Skeletal muscle tissue (tissue), 4 donors: ENCODE measurements around the gene RCL1. TPM values are rescaled to one million over a fixed set of nuclear protein-coding genes. Genes with fewer than 3 reads are reported as not detected.
A peak's percentile ranks its signal among the peaks of the same experiment; 100 is the strongest.

Experiments
- H3K27ac ChIP-seq: one replicate; pipeline ENCODE4 v1.7.0; 2013; ENCODE audit warnings: mild to moderate bottlenecking, low read depth, low read length, inconsistent platforms
- H3K27me3 ChIP-seq, 3 donors: one replicate each; pipeline ENCODE4 v1.7.0; 2013; ENCODE audit warnings: low read length in 3 of 3; ENCODE audit not compliant: control insufficient read depth in 3 of 3, insufficient read depth in 3 of 3
- H3K36me3 ChIP-seq, 3 donors: one replicate each; pipeline ENCODE4 v1.7.0; 2013; ENCODE audit warnings: low read length in 3 of 3; ENCODE audit not compliant: control insufficient read depth in 3 of 3, insufficient read depth in 3 of 3
- H3K4me1 ChIP-seq, 3 donors: one replicate each; pipeline ENCODE4 v1.7.0; 2013; ENCODE audit warnings: low read length in 3 of 3, mild to moderate bottlenecking in 3 of 3; ENCODE audit not compliant: control insufficient read depth in 3 of 3, insufficient read depth in 3 of 3
- H3K4me3 ChIP-seq, 3 donors: one replicate each; pipeline ENCODE4 v1.7.0; 2013; ENCODE audit warnings: low read length in 3 of 3
- H3K9ac ChIP-seq, 3 donors: one replicate each; pipeline ENCODE4 v1.7.0; 2013; ENCODE audit warnings: low read length in 3 of 3, mild to moderate bottlenecking in 3 of 3, moderate library complexity in 2 of 3, low read depth in 1 of 3
- H3K9me3 ChIP-seq, 3 donors: one replicate each; pipeline ENCODE4 v1.7.0; 2013; ENCODE audit warnings: low read length in 3 of 3; ENCODE audit not compliant: control insufficient read depth in 3 of 3
- total RNA-seq: library from RNA; depleted of rRNA; stranded (reverse); fragments of >200 nt; gene quantifications from one replicate; pipeline ENCODE4 v1.2.3, GENCODE V29; 2014
- donor health status: Osteomylitis.

RCL1 gene
- total RNA-seq, 1 donor from 2014 or later = 33.9 TPM

DNA sequence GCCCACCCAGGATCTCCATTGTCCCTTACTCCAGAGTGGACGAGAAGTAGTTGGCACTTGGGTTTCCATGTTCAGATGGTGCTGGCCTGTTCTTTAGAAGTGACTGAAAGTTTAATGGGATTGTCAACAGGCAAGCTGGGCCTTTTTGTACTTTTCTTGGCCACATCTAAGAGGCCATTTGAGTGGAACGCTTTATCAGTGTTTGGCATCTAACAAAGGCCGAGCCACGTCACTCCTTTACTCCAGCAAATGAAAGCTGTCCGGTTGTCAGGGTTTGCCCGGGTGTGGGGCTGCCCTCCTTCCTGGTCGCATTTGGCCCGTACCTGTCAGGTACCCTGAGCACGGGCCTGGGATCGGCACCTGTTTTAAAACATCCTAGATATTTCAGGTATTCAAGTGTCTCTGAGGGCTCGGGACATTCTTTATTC is 71.5 kb downstream of the RCL1 start:
- Histone ChIP-seq H3K27me3 (no peaks in the 10 kb centered on the region), H3K36me3 (peaks cover 6 to 22% (median 18%) of the 10 kb centered on the region in 3 donors), H3K27ac (no peak overlapping the region)

DNA sequence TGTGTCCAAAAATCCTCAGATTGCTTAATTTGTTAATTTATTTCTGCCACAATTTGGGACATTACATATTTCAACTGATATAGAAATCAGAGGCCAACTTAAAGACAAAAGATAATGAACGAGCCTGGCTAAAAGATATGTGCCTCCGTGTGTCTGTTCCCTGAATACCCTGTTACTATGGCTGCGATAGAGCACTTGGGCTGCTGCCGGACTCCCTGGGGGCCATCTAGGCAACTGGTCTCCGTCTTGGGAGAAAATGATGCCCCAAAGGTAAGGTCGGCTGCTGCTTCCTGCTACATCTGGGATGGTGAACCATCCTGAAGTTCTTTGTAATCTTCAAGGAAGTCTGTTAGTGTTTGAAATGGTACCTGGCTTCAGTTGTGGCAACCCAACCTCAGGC is 72.0 kb downstream of the RCL1 start:
- H3K27ac ChIP-seq = no peak overlapping the region
- H3K36me3 ChIP-seq = peaks cover 6 to 24% (median 18%) of the 10 kb centered on the region in 3 donors
- peaks cover 17 to 43% (median 35%) of the 10 kb centered on the region in 3 donors for H3K4me1 ChIP-seq
- H3K9me3 ChIP-seq = no peaks in the 10 kb centered on the region
- H3K9ac ChIP-seq = no peak overlapping the region
- H3K27me3 ChIP-seq = no peaks in the 10 kb centered on the region
- H3K4me3 ChIP-seq = no peak overlapping the region

More for the DNA sequence above, 71.5 kb downstream of the RCL1 start:
- H3K4me1 ChIP-seq = peaks cover 17 to 43% (median 35%) of the 10 kb centered on the region in 3 donors
- H3K4me3 ChIP-seq = no peak overlapping the region
- no peak overlapping the region for H3K9ac ChIP-seq
- no peaks in the 10 kb centered on the region for H3K9me3 ChIP-seq

DNA sequence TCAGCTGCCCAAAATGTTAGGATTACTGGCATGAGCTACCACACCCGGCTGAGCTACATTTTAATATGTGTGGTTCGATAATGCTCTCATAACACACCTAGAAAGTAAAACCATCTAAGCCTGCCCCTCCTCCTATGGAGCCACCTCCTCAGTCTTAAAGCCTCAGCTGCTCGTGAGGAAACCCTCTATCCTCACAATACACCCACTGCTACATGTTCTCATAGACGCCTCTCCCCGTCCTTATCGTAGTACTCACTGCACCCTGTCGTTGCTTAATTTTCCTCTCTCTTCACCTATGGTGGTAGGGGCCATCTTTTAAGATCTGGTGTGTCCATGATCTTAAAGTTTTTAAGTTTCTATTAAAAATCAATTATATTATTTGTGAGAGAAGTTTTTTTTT is 72.9 kb downstream of the RCL1 start:
- Histone ChIP-seq H3K9ac (no peak overlapping the region), H3K4me1 (peaks cover 17 to 40% (median 35%) of the 10 kb centered on the region in 3 donors), H3K9me3 (no peaks in the 10 kb centered on the region), H3K4me3 (no peak overlapping the region), H3K36me3 (peaks cover 0 to 19% (median 11%) of the 10 kb centered on the region in 3 donors), H3K27me3 (no peaks in the 10 kb centered on the region), H3K27ac (no peak overlapping the region)

DNA sequence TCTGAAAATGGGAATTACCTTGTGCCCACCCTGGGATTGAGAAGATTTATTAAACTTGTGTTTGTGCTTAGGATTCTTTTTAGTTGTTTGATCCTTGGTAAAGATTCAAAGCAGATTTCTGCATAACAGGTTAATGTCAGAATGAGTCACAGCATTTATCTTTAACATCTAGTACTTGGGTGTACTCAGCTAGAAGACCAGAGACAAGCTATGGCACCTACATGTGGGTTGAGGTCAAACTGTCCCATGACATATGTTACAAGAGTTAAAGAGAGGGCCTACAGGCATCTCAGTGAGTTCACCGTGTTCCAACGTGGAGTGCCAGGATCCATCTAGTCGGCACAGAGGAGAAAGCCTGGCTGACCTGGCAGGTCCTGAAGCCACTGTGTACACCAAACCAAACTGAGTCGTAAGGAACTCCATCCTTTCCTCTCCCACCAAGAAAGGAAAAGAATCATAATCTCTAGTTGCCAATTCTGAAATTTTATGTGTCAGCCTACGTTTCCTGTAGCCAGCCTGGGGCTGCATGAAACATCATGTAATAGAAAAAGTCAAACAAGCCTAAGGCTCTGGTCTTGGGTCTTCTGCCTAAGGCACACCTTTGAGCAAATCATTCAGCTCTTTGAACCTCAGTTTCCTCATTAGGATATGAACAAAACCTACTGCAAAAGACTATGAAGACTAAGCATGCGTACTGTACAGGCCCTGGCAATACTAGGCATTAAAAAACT is 73.7 kb downstream of the RCL1 start:
- Histone ChIP-seq H3K27ac (no peak overlapping the region), H3K36me3 (peaks cover 0 to 12% (median 3%) of the 10 kb centered on the region in 3 donors), H3K9me3 (no peaks in the 10 kb centered on the region), H3K9ac (no peak overlapping the region), H3K4me1 (peaks cover 17 to 40% (median 35%) of the 10 kb centered on the region in 3 donors), H3K27me3 (no peaks in the 10 kb centered on the region), H3K4me3 (no peak overlapping the region)

DNA sequence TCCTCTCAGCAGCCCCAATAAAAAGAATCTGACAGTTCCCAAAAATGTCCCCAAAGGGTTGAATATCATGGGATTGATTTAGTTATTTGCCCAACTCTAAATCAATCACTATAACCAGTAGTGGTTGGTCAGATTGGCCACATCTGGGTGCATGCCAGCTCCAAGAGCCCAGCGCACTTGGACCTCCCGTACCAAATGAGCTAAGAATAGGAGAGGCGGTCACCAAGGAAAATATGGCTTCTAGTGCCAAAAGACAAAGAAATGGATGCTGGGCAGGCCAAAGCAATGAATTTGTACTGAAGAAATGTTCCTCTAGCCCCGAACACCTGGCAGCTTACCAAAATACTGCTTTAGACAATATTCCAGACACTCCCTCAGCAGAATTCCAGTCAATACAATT is 80.3 kb downstream of the RCL1 start:
- no peaks in the 10 kb centered on the region for H3K27me3 ChIP-seq

DNA sequence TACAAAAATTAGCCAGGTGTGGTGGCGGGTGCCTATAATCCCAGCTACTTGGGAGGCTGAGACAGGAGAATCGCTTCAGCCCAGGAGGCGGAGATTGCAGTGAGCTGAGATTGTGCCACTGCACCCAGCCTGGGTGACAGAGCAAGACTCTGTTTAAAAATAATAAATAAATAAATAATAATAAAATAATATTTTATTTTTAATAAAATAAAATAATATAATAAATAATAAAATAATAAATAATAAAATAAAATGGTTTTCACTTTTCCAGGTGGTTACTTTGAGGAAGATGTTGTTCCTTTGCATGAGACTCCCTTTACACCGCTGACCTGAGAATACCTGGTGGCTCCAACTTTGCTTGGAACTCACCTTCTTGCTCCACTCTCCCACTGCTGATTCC is 82.8 kb downstream of the RCL1 start:
- peaks cover 0 to 3% (median 0%) of the 10 kb centered on the region in 3 donors for H3K36me3 ChIP-seq

More for the DNA sequence above, 80.3 kb downstream of the RCL1 start:
- Histone ChIP-seq H3K4me3 (peak overlapping the region in 1 of 3 donors; percentile 36), H3K9ac (no peak overlapping the region), H3K27ac (no peak overlapping the region), H3K9me3 (no peaks in the 10 kb centered on the region), H3K4me1 (peaks cover 10 to 12% (median 11%) of the 10 kb centered on the region in 3 donors), H3K36me3 (peaks cover 0 to 5% (median 0%) of the 10 kb centered on the region in 3 donors)

DNA sequence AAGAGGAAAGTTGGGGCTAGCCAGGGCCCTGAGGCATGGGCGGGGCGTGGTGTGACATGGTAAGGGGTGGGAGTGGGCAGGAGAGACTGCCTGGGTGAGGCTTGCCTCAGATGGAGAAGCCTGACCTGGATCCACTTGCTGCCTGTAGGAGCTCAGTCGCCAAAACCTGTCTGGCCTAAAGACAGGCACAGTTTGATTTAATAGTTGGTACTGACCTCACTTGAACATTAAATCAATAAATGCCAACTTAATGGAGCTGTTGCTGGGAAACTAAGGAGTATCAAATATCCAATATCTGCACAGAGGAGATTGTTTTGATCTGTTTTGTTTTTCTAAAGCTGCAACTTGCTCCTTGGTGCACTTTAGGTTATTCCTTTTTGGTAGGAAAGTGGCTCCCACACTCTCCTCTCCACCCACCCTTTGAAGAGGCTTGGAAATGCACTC is 86.4 kb downstream of the RCL1 start:
- no peaks in the 10 kb centered on the region for H3K9me3 ChIP-seq
- no peak overlapping the region for H3K4me3 ChIP-seq
- no peak overlapping the region for H3K9ac ChIP-seq
- peaks cover 2 to 4% (median 3%) of the 10 kb centered on the region in 3 donors for H3K36me3 ChIP-seq
- no peak overlapping the region for H3K27ac ChIP-seq
- H3K27me3 ChIP-seq = no peaks in the 10 kb centered on the region
- H3K4me1 ChIP-seq = peaks cover 11 to 17% (median 14%) of the 10 kb centered on the region in 3 donors

More for the DNA sequence above, 82.8 kb downstream of the RCL1 start:
- no peak overlapping the region for H3K27ac ChIP-seq
- peaks cover 23 to 27% (median 24%) of the 10 kb centered on the region in 3 donors for H3K4me1 ChIP-seq
- no peak overlapping the region for H3K4me3 ChIP-seq
- H3K27me3 ChIP-seq = no peaks in the 10 kb centered on the region
- no peak overlapping the region for H3K9ac ChIP-seq
- no peaks in the 10 kb centered on the region for H3K9me3 ChIP-seq

DNA sequence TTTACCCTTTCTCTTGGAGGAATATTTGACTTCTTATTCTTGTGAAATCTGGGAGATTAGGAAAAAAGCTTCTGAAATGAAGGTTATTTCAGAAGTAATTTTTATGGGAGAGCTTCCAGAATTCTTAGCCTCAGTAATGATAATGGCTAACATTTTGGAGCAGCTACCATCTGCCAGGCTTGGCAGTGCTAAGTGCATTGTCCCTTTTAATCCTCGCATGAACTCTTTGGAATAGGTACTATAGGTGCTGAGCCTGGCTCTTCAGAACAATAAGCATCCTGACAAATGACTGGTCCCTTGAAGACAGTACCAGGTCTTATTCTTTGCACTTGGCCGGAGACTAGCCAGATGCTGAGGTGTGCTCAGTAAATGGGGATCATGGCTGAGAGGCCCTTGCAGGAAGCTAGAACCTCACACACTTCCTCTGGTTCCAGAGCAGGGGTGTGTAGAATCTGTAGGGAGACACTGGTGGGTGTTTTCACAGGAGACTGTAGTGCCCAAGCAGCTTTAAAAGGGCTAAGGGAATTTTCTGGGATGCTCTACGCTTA is 90.7 kb downstream of the RCL1 start:
- Histone ChIP-seq H3K36me3 (peaks cover 0 to 10% (median 4%) of the 10 kb centered on the region in 3 donors), H3K27ac (no peak overlapping the region), H3K9me3 (no peaks in the 10 kb centered on the region), H3K4me1 (peaks cover 16 to 23% (median 16%) of the 10 kb centered on the region in 3 donors), H3K27me3 (no peaks in the 10 kb centered on the region), H3K4me3 (no peak overlapping the region), H3K9ac (no peak overlapping the region)

DNA sequence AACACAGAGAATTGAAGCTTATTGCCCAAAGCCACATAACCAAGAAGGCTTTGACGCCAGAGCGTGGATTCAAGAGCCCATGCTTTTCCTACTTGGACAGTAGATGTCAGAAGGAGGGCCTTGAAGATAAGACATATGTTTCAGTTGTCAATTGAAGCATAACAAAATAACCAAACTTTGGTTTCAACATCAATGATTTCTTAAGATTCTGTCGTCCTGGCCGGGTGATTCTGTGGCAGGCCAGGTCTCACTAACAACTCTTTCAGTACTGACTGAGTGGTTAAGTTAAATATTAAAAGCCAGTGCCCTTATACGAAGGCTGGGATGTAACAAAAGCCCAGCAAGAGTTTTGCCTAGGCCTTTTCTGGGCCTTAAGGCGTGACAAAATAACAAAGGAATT is 94.0 kb downstream of the RCL1 start:
- H3K4me3 ChIP-seq = no peak overlapping the region
- no peak overlapping the region for H3K27ac ChIP-seq
- H3K4me1 ChIP-seq = peaks cover 4 to 6% (median 4%) of the 10 kb centered on the region in 3 donors
- H3K9me3 ChIP-seq = no peaks in the 10 kb centered on the region
- no peak overlapping the region for H3K9ac ChIP-seq
- H3K27me3 ChIP-seq = no peaks in the 10 kb centered on the region
- H3K36me3 ChIP-seq = peaks cover 0 to 10% (median 4%) of the 10 kb centered on the region in 3 donors

DNA sequence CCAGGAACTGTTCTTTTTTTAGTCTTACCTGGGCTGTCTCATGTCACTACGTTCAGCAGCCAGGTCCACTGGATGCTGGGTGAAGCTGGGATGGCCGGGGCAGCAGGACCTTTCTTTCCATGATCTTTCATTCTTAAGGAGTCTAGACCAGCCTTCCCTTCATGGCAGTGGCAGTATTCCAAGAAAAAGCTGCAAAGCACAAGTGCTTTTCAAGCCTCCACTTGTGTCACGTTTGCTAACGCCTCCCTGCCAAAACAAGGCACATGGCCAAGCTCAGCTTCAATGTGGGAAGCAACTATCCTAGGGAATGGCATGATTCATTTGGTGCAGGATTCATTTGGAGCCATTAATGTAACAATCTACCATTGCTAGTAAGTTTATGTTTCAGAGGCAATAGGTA is 94.8 kb downstream of the RCL1 start:
- Histone ChIP-seq H3K36me3 (peaks cover 0 to 10% (median 4%) of the 10 kb centered on the region in 3 donors), H3K27ac (no peak overlapping the region), H3K27me3 (no peaks in the 10 kb centered on the region), H3K9ac (no peak overlapping the region), H3K4me1 (peaks cover 4 to 6% (median 4%) of the 10 kb centered on the region in 3 donors), H3K9me3 (no peaks in the 10 kb centered on the region), H3K4me3 (no peak overlapping the region)
